Astrocyte (in vitro differentiated cells and primary cell): ENCODE data around the gene PLXNB2. TPM values are rescaled to one million over a fixed set of nuclear protein-coding genes. Genes with fewer than 3 reads are reported as not detected.
A peak's percentile ranks its signal among the peaks of the same experiment; 100 is the strongest.

Experiments used
- DNase-seq: peaks from one replicate; pipeline ENCODE4 v3.0.0-alpha.2; 2010; ENCODE audit warnings: low read depth
- FAIRE-seq: peaks from 2 replicates; lab custom pipeline; 2011; peaks lifted over from hg19 to GRCh38; lab: Jason Lieb, UNC
- H2AFZ ChIP-seq: 2 replicates; pipeline ENCODE4 v1.6.0; 2012; ENCODE audit warnings: low read depth, low read length, inconsistent platforms
- H3K27ac ChIP-seq: 2 replicates; pipeline ENCODE4 v1.5.1; 2011; ENCODE audit warnings: low read depth, low read length, inconsistent platforms
- H3K27me3 ChIP-seq: 2 replicates; pipeline ENCODE4 v1.6.0; 2011; ENCODE audit warnings: low read length, inconsistent platforms; ENCODE audit not compliant: insufficient read depth
- H3K36me3 ChIP-seq: 2 replicates; pipeline ENCODE4 v1.5.1; 2011; ENCODE audit warnings: low read length, inconsistent platforms; ENCODE audit not compliant: insufficient read depth
- H3K4me1 ChIP-seq: 2 replicates; pipeline ENCODE4 v1.5.1; 2011; ENCODE audit warnings: low read length, inconsistent platforms; ENCODE audit not compliant: insufficient read depth
- H3K4me2 ChIP-seq: 2 replicates; pipeline ENCODE4 v1.6.0; 2012; ENCODE audit warnings: low read length, inconsistent platforms
- H3K4me3 ChIP-seq: 2 replicates; pipeline ENCODE4 v1.5.1; 2011; ENCODE audit warnings: low read depth, mild to moderate bottlenecking, low read length, inconsistent platforms; ENCODE audit not compliant: insufficient read depth
- H3K79me2 ChIP-seq: 2 replicates; pipeline ENCODE4 v1.6.0; 2012; ENCODE audit warnings: mild to moderate bottlenecking, low read length, inconsistent platforms; ENCODE audit not compliant: insufficient read depth
- H3K9ac ChIP-seq: 2 replicates; pipeline ENCODE4 v1.6.0; 2012; ENCODE audit warnings: mild to moderate bottlenecking, low read length, inconsistent platforms
- H3K9me3 ChIP-seq: 2 replicates; pipeline ENCODE4 v1.5.1; 2012; ENCODE audit warnings: low read depth, mild to moderate bottlenecking, low read length, inconsistent platforms; ENCODE audit not compliant: insufficient read depth
- H4K20me1 ChIP-seq: 2 replicates; pipeline ENCODE4 v1.6.0; 2012; ENCODE audit warnings: low read length, inconsistent platforms; ENCODE audit not compliant: insufficient read depth
- H3K27ac Mint-ChIP-seq: one replicate; pipeline ENCODE4 v1.8.0; 2021; ENCODE audit warnings: mild to moderate bottlenecking, mixed read lengths; ENCODE audit not compliant: unreplicated experiment
- H3K27me3 Mint-ChIP-seq: one replicate; pipeline ENCODE4 v1.8.0; 2021; ENCODE audit warnings: low read depth, mixed read lengths; ENCODE audit not compliant: unreplicated experiment
- H3K36me3 Mint-ChIP-seq: one replicate; pipeline ENCODE4 v1.8.0; 2021; ENCODE audit warnings: low read depth, mixed read lengths; ENCODE audit not compliant: unreplicated experiment
- H3K4me1 Mint-ChIP-seq: one replicate; pipeline ENCODE4 v1.8.0; 2021; ENCODE audit warnings: low read depth, mixed read lengths; ENCODE audit not compliant: unreplicated experiment
- H3K4me3 Mint-ChIP-seq: one replicate; pipeline ENCODE4 v1.8.0; 2021; ENCODE audit warnings: mild to moderate bottlenecking, moderate library complexity, mixed read lengths; ENCODE audit not compliant: unreplicated experiment
- H3K9me3 Mint-ChIP-seq: one replicate; pipeline ENCODE4 v1.8.0; 2021; ENCODE audit warnings: mild to moderate bottlenecking, mixed read lengths; ENCODE audit not compliant: unreplicated experiment
- CTCF ChIP-seq: IDR thresholded peaks from 2 replicates; pipeline ENCODE4 v1.5.1; 2011; ENCODE audit warnings: low read depth, mild to moderate bottlenecking, inconsistent platforms, low read length, moderate library complexity; ENCODE audit not compliant: insufficient read depth
- EZH2 ChIP-seq: IDR thresholded peaks from 2 replicates; pipeline ENCODE4 v1.6.1; 2012; ENCODE audit warnings: mild to moderate bottlenecking, low read length, inconsistent platforms; ENCODE audit not compliant: insufficient read depth
- total RNA-seq: library from RNA; stranded (reverse); gene quantifications from 2 replicates; pipeline ENCODE4 v1.2.1, GENCODE V29; 2021

Gene PLXNB2
- total RNA-seq, 1 donor from 2014 or later: 327 TPM

GRCh38 chr22:50280022-50280707, 27.3 kb downstream of the PLXNB2 start:
- peaks cover 2% of the 10 kb centered on the region for H3K36me3 Mint-ChIP-seq
- H3K4me1 ChIP-seq: peaks cover 14% of the 10 kb centered on the region
- peaks cover 41% of the 10 kb centered on the region for H4K20me1 ChIP-seq
- no peak overlapping the region for H3K4me3 Mint-ChIP-seq
- no peak overlapping the region for H3K9ac ChIP-seq
- H3K79me2 ChIP-seq: peaks cover 9% of the 10 kb centered on the region
- H3K36me3 ChIP-seq: peaks cover 14% of the 10 kb centered on the region
- FAIRE-seq (no peak), DNase-seq (no peak)
- H3K9me3 ChIP-seq: no peaks in the 10 kb centered on the region
- H3K27me3 Mint-ChIP-seq: no peaks in the 10 kb centered on the region
- peaks cover 2% of the 10 kb centered on the region for H3K4me1 Mint-ChIP-seq
- no peak overlapping the region for H3K27ac Mint-ChIP-seq
- H3K27me3 ChIP-seq: no peaks in the 10 kb centered on the region
- H3K4me3 ChIP-seq: no peak overlapping the region
- no peak overlapping the region for H2AFZ ChIP-seq
- no peaks in the 10 kb centered on the region for H3K9me3 Mint-ChIP-seq
- H3K27ac ChIP-seq: no peak overlapping the region
- no peak overlapping the region for H3K4me2 ChIP-seq
- TF ChIP-seq EZH2: no peak

GRCh38 chr22:50278956-50279619, 28.4 kb downstream of the PLXNB2 start:
- no peak overlapping the region for H2AFZ ChIP-seq
- H3K79me2 ChIP-seq: peaks cover 9% of the 10 kb centered on the region
- Mint-ChIP-seq H3K27ac (peak overlapping the region; percentile 26), H3K36me3 (peaks cover 2% of the 10 kb centered on the region), H3K4me1 (peaks cover 4% of the 10 kb centered on the region), H3K9me3 (no peaks in the 10 kb centered on the region), H3K27me3 (no peaks in the 10 kb centered on the region), H3K4me3 (no peak overlapping the region)
- H3K36me3 ChIP-seq: peaks cover 15% of the 10 kb centered on the region
- H3K9ac ChIP-seq: no peak overlapping the region
- H3K27ac ChIP-seq: no peak overlapping the region
- peaks cover 41% of the 10 kb centered on the region for H4K20me1 ChIP-seq
- H3K4me2 ChIP-seq: no peak overlapping the region
- no peak overlapping the region for H3K4me3 ChIP-seq
- peaks cover 14% of the 10 kb centered on the region for H3K4me1 ChIP-seq
- FAIRE-seq (no peak), DNase-seq (no peak)
- TF ChIP-seq CTCF: no peak
- TF ChIP-seq EZH2: no peak
- no peaks in the 10 kb centered on the region for H3K27me3 ChIP-seq
- H3K9me3 ChIP-seq: no peaks in the 10 kb centered on the region

- no peak overlapping the region for H2AFZ ChIP-seq
- FAIRE-seq: no peak
- TF ChIP-seq CTCF (no peak), EZH2 (no peak)
- no peak overlapping the region for H3K4me3 ChIP-seq
- H3K27ac ChIP-seq: no peak overlapping the region
- H4K20me1 ChIP-seq: peaks cover 44% of the 10 kb centered on the region
- H3K36me3 ChIP-seq: peaks cover 15% of the 10 kb centered on the region
- H3K27me3 ChIP-seq: no peaks in the 10 kb centered on the region
- DNase-seq: no peak
- H3K9me3 Mint-ChIP-seq: no peaks in the 10 kb centered on the region
- H3K9me3 ChIP-seq: no peaks in the 10 kb centered on the region
- H3K27ac Mint-ChIP-seq: no peak overlapping the region
- H3K4me2 ChIP-seq: no peak overlapping the region
- H3K79me2 ChIP-seq: peaks cover 9% of the 10 kb centered on the region
- peaks cover 14% of the 10 kb centered on the region for H3K4me1 ChIP-seq
- no peaks in the 10 kb centered on the region for H3K27me3 Mint-ChIP-seq
- H3K36me3 Mint-ChIP-seq: peaks cover 2% of the 10 kb centered on the region
- H3K9ac ChIP-seq: no peak overlapping the region
- peaks cover 8% of the 10 kb centered on the region for H3K4me1 Mint-ChIP-seq
- H3K4me3 Mint-ChIP-seq: no peak overlapping the region
Observed at GRCh38 chr22:50278461-50278860, 29.0 kb downstream of the PLXNB2 start.
